Neural progenitor cell (in vitro differentiated cells): Measurements from ENCODE around the gene SUN1.

Experiments used
- CTCF ChIP-seq: fragments of 200-600 bp; sonication (generic); IDR thresholded peaks from 2 replicates; pipeline ENCODE4 v1.5.1; 2017; ENCODE audit warnings: antibody characterized with exemption, mild to moderate bottlenecking
- EZH2 ChIP-seq: fragments of 200-600 bp; sonication (generic); IDR thresholded peaks from 2 replicates; pipeline ENCODE4 v1.6.1; 2017; ENCODE audit warnings: antibody characterized with exemption, mild to moderate bottlenecking, moderate library complexity
- EZH2phosphoT487 ChIP-seq: fragments of 200-600 bp; sonication (generic); IDR thresholded peaks from 2 replicates; pipeline ENCODE4 v1.6.1; 2017; ENCODE audit warnings: antibody characterized with exemption

- no peak for TF ChIP-seq CTCF
- TF ChIP-seq EZH2: no peak
- no peak for TF ChIP-seq EZH2phosphoT487
Measured at GRCh38 chr7:896346-897075, 64.2 kb downstream of the SUN1 start.
